ENCODE data around the gene LMO1.

DNA sequence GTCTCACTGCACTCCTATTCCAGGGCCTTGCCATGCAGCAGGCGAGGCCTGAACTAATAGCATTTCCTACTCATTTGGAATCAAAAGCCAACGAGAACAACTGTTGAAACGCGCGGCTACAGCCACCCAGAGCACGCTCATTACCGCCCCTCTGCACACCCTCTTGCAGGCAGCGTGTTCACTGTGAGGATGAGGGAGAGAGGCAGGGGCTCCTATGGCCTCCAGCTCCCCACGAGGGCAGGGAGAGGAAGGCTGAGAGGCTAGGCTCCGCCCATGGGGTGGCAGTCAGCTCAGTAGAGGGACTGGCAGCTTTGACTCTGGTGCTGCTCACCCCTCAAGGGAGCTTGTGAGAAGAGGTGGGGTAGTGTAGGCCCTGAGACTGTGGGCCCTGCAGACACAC is 26.2 kb downstream of the LMO1 start:
- TF ChIP-seq, protein P1, sequence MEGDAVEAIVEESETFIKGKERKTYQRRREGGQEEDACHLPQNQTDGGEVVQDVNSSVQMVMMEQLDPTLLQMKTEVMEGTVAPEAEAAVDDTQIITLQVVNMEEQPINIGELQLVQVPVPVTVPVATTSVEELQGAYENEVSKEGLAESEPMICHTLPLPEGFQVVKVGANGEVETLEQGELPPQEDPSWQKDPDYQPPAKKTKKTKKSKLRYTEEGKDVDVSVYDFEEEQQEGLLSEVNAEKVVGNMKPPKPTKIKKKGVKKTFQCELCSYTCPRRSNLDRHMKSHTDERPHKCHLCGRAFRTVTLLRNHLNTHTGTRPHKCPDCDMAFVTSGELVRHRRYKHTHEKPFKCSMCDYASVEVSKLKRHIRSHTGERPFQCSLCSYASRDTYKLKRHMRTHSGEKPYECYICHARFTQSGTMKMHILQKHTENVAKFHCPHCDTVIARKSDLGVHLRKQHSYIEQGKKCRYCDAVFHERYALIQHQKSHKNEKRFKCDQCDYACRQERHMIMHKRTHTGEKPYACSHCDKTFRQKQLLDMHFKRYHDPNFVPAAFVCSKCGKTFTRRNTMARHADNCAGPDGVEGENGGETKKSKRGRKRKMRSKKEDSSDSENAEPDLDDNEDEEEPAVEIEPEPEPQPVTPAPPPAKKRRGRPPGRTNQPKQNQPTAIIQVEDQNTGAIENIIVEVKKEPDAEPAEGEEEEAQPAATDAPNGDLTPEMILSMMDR (conservative IDR thresholded peaks at IDR 0.05) = no peak
- TF ChIP-seq EZH2 (IDR thresholded peaks at IDR 0.05; ENCODE audit: low read depth) = no peak

Data from PC-9 (cell line).